ENCODE measurements around the gene REPIN1. TPM values are rescaled to one million over a fixed set of nuclear protein-coding genes. Genes with fewer than 3 reads are reported as not detected.

Gene REPIN1
- total RNA-seq, 1 experiment from 2014 or later: 106 TPM

GRCh38 chr7:150365194-150365593, 3.4 kb upstream of the REPIN1 start:
- H3K9ac ChIP-seq (ENCODE audit: extremely low read depth, insufficient read length, low read length): no peak overlapping the region
- no peak for TF ChIP-seq CTCF (conservative IDR thresholded peaks at IDR 0.05)
- no peak overlapping the region for H4K91ac ChIP-seq (ENCODE audit: insufficient read length, low read depth, low read length)
- H3K27me3 Mint-ChIP-seq (ENCODE audit: low read depth): peaks cover 1% of the 10 kb centered on the region
- H2BK20ac ChIP-seq (ENCODE audit: low read depth, low read length, poor library complexity, severe bottlenecking): no peak overlapping the region
- peaks cover 2% of the 10 kb centered on the region for H3K79me1 ChIP-seq (ENCODE audit: insufficient read depth, low read depth, low read length, poor library complexity, severe bottlenecking)
- no peak overlapping the region for H3K4ac ChIP-seq (ENCODE audit: low read depth, low read length)
- peak overlapping the region in 1 of 3 experiments; percentile 10; a peak in 1 of 7 replicates for H3K27ac Mint-ChIP-seq
- H3K23me2 ChIP-seq (ENCODE audit: insufficient read length, low read depth, low read length, poor library complexity, severe bottlenecking): peaks cover 15% of the 10 kb centered on the region
- H3K18ac ChIP-seq (ENCODE audit: insufficient read length, low read depth, low read length): no peak overlapping the region
- no peak overlapping the region for H3K27ac ChIP-seq (ENCODE audit: insufficient read length, low read depth, low read length)
- no peaks in the 10 kb centered on the region for H3K9me3 ChIP-seq (ENCODE audit: control insufficient read depth, low read depth, low read length)
- no peak for DNase-seq
- no peak overlapping the region for H4K8ac ChIP-seq (replicated peaks; ENCODE audit: insufficient read length, low read depth, low read length)
- H3K79me2 ChIP-seq (ENCODE audit: insufficient read depth, low read length): peaks cover 8% of the 10 kb centered on the region; the same call in 1 of the 2 replicates
- no CpG with 5 or more reads among the region's 10 CpGs for WGBS (ENCODE audit: extremely low coverage, insufficient read length, low lambda C conversion rate)
- H3K14ac ChIP-seq (ENCODE audit: insufficient read depth, low read length): no peak overlapping the region
- H2AFZ ChIP-seq (ENCODE audit: low read length): no peak overlapping the region
- H4K20me1 ChIP-seq (ENCODE audit: control insufficient read depth, insufficient read depth, insufficient read length): no peaks in the 10 kb centered on the region
- H3K36me3 Mint-ChIP-seq (ENCODE audit: insufficient read depth in 1 of 3, low read depth in 3 of 3): peaks cover 0 to 11% (median 5%) of the 10 kb centered on the region in 3 experiments; a peak in 4 of 7 replicates
- H3K9me3 Mint-ChIP-seq: no peaks in the 10 kb centered on the region; a peak in 2 of 5 replicates
- H2AK5ac ChIP-seq (ENCODE audit: insufficient read length, low read length): no peak overlapping the region
- H3K27me3 ChIP-seq (ENCODE audit: insufficient read depth, low read length): no peaks in the 10 kb centered on the region
- no peak overlapping the region for H3K56ac ChIP-seq (ENCODE audit: insufficient read length, low read depth, low read length)
- no peak overlapping the region for H3K4me2 ChIP-seq (ENCODE audit: insufficient read depth, insufficient read length, low read length)
- no peak overlapping the region for H4K5ac ChIP-seq (ENCODE audit: insufficient read length, low read depth, low read length)
- no peak overlapping the region for H2BK15ac ChIP-seq (ENCODE audit: low read depth, low read length)
- H3T11ph ChIP-seq (ENCODE audit: low read length): no peak overlapping the region
- H3K23ac ChIP-seq (ENCODE audit: insufficient read length, low read depth, low read length): no peak overlapping the region
- peaks cover 50 to 53% of the 10 kb centered on the region in 2 experiments for H3K4me1 Mint-ChIP-seq
- H2BK12ac ChIP-seq (ENCODE audit: insufficient read length, low read depth, low read length): no peak overlapping the region
- H3K4me1 ChIP-seq (ENCODE audit: insufficient read depth, low read length): 0 out of 2 replicates have a peak, but pooled peaks cover 3% of the 10 kb centered on the region
- no peak overlapping the region for H3K4me3 Mint-ChIP-seq
- no peak overlapping the region for H2BK5ac ChIP-seq (ENCODE audit: insufficient read length, low read length)
- H2BK120ac ChIP-seq (ENCODE audit: low read depth, low read length, poor library complexity, severe bottlenecking): no peak overlapping the region

Data from H9 (cell line).